OCI-LY7 (cell line): ENCODE data around the gene PLEKHG4B. TPM values are rescaled to one million over a fixed set of nuclear protein-coding genes. Genes with fewer than 3 reads are reported as not detected.
"Not testable (repeated sequence)": the region's sequence is repeated elsewhere in the genome, so short reads cannot be mapped to it uniquely, and the experiment has no call there.

Experiments used
- BruUV-seq: library from RNA; stranded (reverse); fragments of 400-500 nt; replicated peaks from 2 replicates; lab custom pipeline; 2021; lab: Mats Ljungman, UMichigan
- CTCF ChIA-PET: fragments of 300-600 bp; sonication (Branson Sonifier 250); formaldehyde crosslinking; loops from one replicate; lab custom pipeline; 2022; ENCODE audit warnings: antibody characterized with exemption; ENCODE audit not compliant: unreplicated experiment; lab: Charles Lee
- POLR2A ChIA-PET: fragments of 300-600 bp; sonication (Branson Sonifier 250); formaldehyde crosslinking; loops from one replicate; lab custom pipeline; 2022; ENCODE audit warnings: antibody characterized with exemption; lab: Charles Lee
- DNase-seq: peaks from one replicate; pipeline ENCODE4 v3.0.0-alpha.2; 2015; ENCODE audit warnings: low spot score
- H2AFZ ChIP-seq: fragments of 200-600 bp; sonication (generic), shearing (Covaris generic); 2 replicates; pipeline ENCODE4 v1.6.1; 2014; ENCODE audit warnings: mild to moderate bottlenecking, antibody characterized with exemption, low read length, moderate library complexity
- H3K27ac ChIP-seq: fragments of 200-600 bp; sonication (generic); 2 replicates; pipeline ENCODE4 v1.5.1; 2014; ENCODE audit warnings: mixed run types, low read depth, mild to moderate bottlenecking, moderate library complexity, low read length, inconsistent platforms; ENCODE audit not compliant: poor library complexity, severe bottlenecking
- H3K36me3 ChIP-seq: fragments of 200-600 bp; sonication (generic); 2 replicates; pipeline ENCODE4 v1.6.1; 2014; ENCODE audit warnings: mild to moderate bottlenecking, antibody characterized with exemption, low read length, moderate library complexity, mixed read lengths; ENCODE audit not compliant: insufficient read depth
- H3K4me1 ChIP-seq: fragments of 200-600 bp; sonication (generic); 2 replicates; pipeline ENCODE4 v1.5.1; 2014; ENCODE audit warnings: mild to moderate bottlenecking, low read length; ENCODE audit not compliant: insufficient read depth, poor library complexity, severe bottlenecking
- H3K4me2 ChIP-seq: fragments of 200-600 bp; sonication (generic); 2 replicates; pipeline ENCODE4 v1.6.1; 2014; ENCODE audit warnings: mild to moderate bottlenecking, low read length
- H3K4me3 ChIP-seq: fragments of 200-600 bp; sonication (generic); 2 replicates; pipeline ENCODE4 v1.5.1; 2014; ENCODE audit warnings: mild to moderate bottlenecking, low read depth, low read length; ENCODE audit not compliant: poor library complexity, severe bottlenecking
- H3K79me2 ChIP-seq: fragments of 200-600 bp; sonication (generic); 2 replicates; pipeline ENCODE4 v1.6.1; 2016; ENCODE audit warnings: low read depth, mild to moderate bottlenecking, low read length, moderate library complexity, mixed read lengths; ENCODE audit not compliant: insufficient read depth
- H3K9me2 ChIP-seq: fragments of 200-600 bp; sonication (generic); 2 replicates; pipeline ENCODE4 v1.6.1; 2016; ENCODE audit warnings: mild to moderate bottlenecking, low read length, mixed read lengths; ENCODE audit not compliant: insufficient read depth
- H3K9me3 ChIP-seq: fragments of 200-600 bp; sonication (generic); 2 replicates; pipeline ENCODE4 v1.6.1; 2014; ENCODE audit warnings: mild to moderate bottlenecking, mixed run types, low read length, mixed read lengths
- H4K20me1 ChIP-seq: fragments of 200-600 bp; sonication (generic); 2 replicates; pipeline ENCODE4 v1.6.1; 2014; ENCODE audit warnings: mild to moderate bottlenecking, antibody characterized with exemption, low read length, moderate library complexity, mixed read lengths; ENCODE audit not compliant: insufficient read depth
- EZH2phosphoT487 ChIP-seq: fragments of 200-600 bp; sonication (generic); IDR thresholded peaks from 2 replicates; pipeline ENCODE4 v1.6.1; 2018; ENCODE audit warnings: low read depth, borderline replicate concordance, mild to moderate bottlenecking, mixed run types, antibody characterized with exemption, low read length, moderate library complexity, mixed read lengths
- intact Hi-C: fragments of 100-400 bp; cut with micrococcal nuclease; formaldehyde crosslinking; loops from one replicate; pipeline ENCODE4 v1.10.0; 2022; ENCODE audit not compliant: unreplicated experiment
- small RNA-seq: library from RNA; depleted of rRNA; stranded (forward); fragments of <200 nt; gene quantifications from one replicate; pipeline ENCODE3, GENCODE V24; 2014
- total RNA-seq, 2 experiments: library from RNA; depleted of rRNA in 1 of 2; stranded (reverse); fragments of >200 nt in 1 of 2; shearing (Covaris generic) in 1 of 2; gene quantifications; 2 replicates each; pipeline ENCODE4 v1.2.3, GENCODE V29; 2014 to 2022

PLEKHG4B gene
- total RNA-seq, 2 experiments from 2014 or later, result 0.30 to 0.41 TPM

- peaks cover 90% of the 10 kb centered on the region for H3K36me3 ChIP-seq
- no peaks in the 10 kb centered on the region for H4K20me1 ChIP-seq
- no peak for DNase-seq
- H3K4me1 ChIP-seq, result no peaks in the 10 kb centered on the region
- H3K79me2 ChIP-seq, result no peaks in the 10 kb centered on the region
- CTCF ChIA-PET, result no interaction called here
- H3K4me3 ChIP-seq, result no peak overlapping the region
- intact Hi-C loops, result no loop called here
- no TSS peak for BruUV-seq
- no peak overlapping the region for H3K27ac ChIP-seq
- no peak overlapping the region for H2AFZ ChIP-seq
- POLR2A ChIA-PET, result interaction anchor here (0.6 to 0.9 kb wide), 2 partner anchors 9 to 13 kb away, joined by 3 to 7 read pairs; no protein-coding TSS in a partner anchor
- H3K9me2 ChIP-seq, result no peaks in the 10 kb centered on the region
- H3K9me3 ChIP-seq, result no peaks in the 10 kb centered on the region
- H3K4me2 ChIP-seq, result no peak overlapping the region
- TF ChIP-seq EZH2phosphoT487, result no peak
These were observed 142.5 kb downstream of the PLEKHG4B start for GRCh38 chr5:234450-234849.

GRCh38 chr5:235527-235926 is 143.6 kb downstream of the PLEKHG4B start:
- H3K4me2 ChIP-seq, CTCF ChIA-PET, H2AFZ ChIP-seq, H3K9me3 ChIP-seq, BruUV-seq, H3K4me3 ChIP-seq, H3K9me2 ChIP-seq, H3K79me2 ChIP-seq, POLR2A ChIA-PET, H3K27ac ChIP-seq, H4K20me1 ChIP-seq, intact Hi-C loops, DNase-seq, H3K4me1 ChIP-seq: not testable (repeated sequence)
- peaks cover 90% of the 10 kb centered on the region for H3K36me3 ChIP-seq

- CTCF ChIA-PET, H3K4me1 ChIP-seq, intact Hi-C loops, BruUV-seq, POLR2A ChIA-PET, DNase-seq, H3K27ac ChIP-seq, H3K9me3 ChIP-seq, H3K79me2 ChIP-seq, H3K4me2 ChIP-seq, H4K20me1 ChIP-seq, H3K9me2 ChIP-seq, H2AFZ ChIP-seq, H3K4me3 ChIP-seq: not testable (repeated sequence)
- H3K36me3 ChIP-seq, result peaks cover 90% of the 10 kb centered on the region
These were observed 146.0 kb downstream of the PLEKHG4B start for GRCh38 chr5:237931-238330.

Small RNA genes lying within 50 kb of the gene (small RNA-seq; reads per million reads assigned to genes)
- not detected for gene RF00019

Other genes with a start within 250 kb of the PLEKHG4B start
- 4.5 and 9.2 TPM in 2 replicates for gene LRRC14B, start 99.3 kb downstream of the PLEKHG4B start, total RNA-seq (2014; rRNA removed; shearing (Covaris generic))
- gene LRRC14B, start 99.3 kb downstream of the PLEKHG4B start, total RNA-seq (2022), result 4.4 and 4.9 TPM in 2 replicates
- gene CCDC127, start 126.0 kb downstream of the PLEKHG4B start, total RNA-seq (2014; rRNA removed; shearing (Covaris generic)), result 6.0 and 10.8 TPM in 2 replicates
- 12.4 and 13.7 TPM in 2 replicates for gene CCDC127, start 126.0 kb downstream of the PLEKHG4B start, total RNA-seq (2022)
- gene SDHA, start 126.2 kb downstream of the PLEKHG4B start, total RNA-seq (2014; rRNA removed; shearing (Covaris generic)), result 147 and 151 TPM in 2 replicates
- gene SDHA, start 126.2 kb downstream of the PLEKHG4B start, total RNA-seq (2022), result 167 and 175 TPM in 2 replicates
- gene PDCD6, start 179.5 kb downstream of the PLEKHG4B start, total RNA-seq (2014; rRNA removed; shearing (Covaris generic)), result 113 and 126 TPM in 2 replicates
- 107 and 124 TPM in 2 replicates for gene PDCD6, start 179.5 kb downstream of the PLEKHG4B start, total RNA-seq (2022)
- gene AHRR, start 229.5 kb downstream of the PLEKHG4B start, total RNA-seq (2014; rRNA removed; shearing (Covaris generic)), result 1.2 and 3.4 TPM in 2 replicates
- gene AHRR, start 229.5 kb downstream of the PLEKHG4B start, total RNA-seq (2022), result 1.4 and 2.2 TPM in 2 replicates